Measurements from ENCODE around the gene SLC27A2. TPM values are rescaled to one million over a fixed set of nuclear protein-coding genes. Genes with fewer than 3 reads are reported as not detected.
A peak's percentile ranks its signal among the peaks of the same experiment; 100 is the strongest.

SLC27A2 gene
- total RNA-seq, 2 experiments from 2014 or later, result 36.4 to 54.0 TPM

- Mint-ChIP-seq H3K4me3 (no peak overlapping the region), H3K27ac (no peak overlapping the region), H3K36me3 (peaks cover 6% of the 10 kb centered on the region), H3K9me3 (ENCODE audit: low read depth) (no peaks in the 10 kb centered on the region), H3K27me3 (no peaks in the 10 kb centered on the region), H3K4me1 (peaks cover 52% of the 10 kb centered on the region)
- ATAC-seq, result no peak
- CTCF ChIA-PET, result interaction anchor here (5.9 kb wide), 1 partner anchor 7 kb away, joined by 77 read pairs; no protein-coding TSS in a partner anchor
- DNase-seq, result no peak
These were observed 70.6 kb downstream of the SLC27A2 start for GRCh38 chr15:50252556-50252955.

- no peaks in the 10 kb centered on the region for H3K9me3 Mint-ChIP-seq (ENCODE audit: low read depth)
- H3K27me3 Mint-ChIP-seq, result no peaks in the 10 kb centered on the region
- CTCF ChIA-PET, result interaction anchor here (0.8 to 6.9 kb wide), 5 partner anchors 7 to 74 kb away, joined by 3 to 77 read pairs (median 3); partner anchors contain the start of gene SLC27A2
- DNase-seq (peak; percentile 32), ATAC-seq (no peak)
- no peak overlapping the region for H3K4me3 Mint-ChIP-seq
- H3K4me1 Mint-ChIP-seq, result peaks cover 56% of the 10 kb centered on the region
- H3K36me3 Mint-ChIP-seq, result peaks cover 2% of the 10 kb centered on the region
- H3K27ac Mint-ChIP-seq, result no peak overlapping the region
These were observed 74.4 kb downstream of the SLC27A2 start for GRCh38 chr15:50256188-50257041.

DNA sequence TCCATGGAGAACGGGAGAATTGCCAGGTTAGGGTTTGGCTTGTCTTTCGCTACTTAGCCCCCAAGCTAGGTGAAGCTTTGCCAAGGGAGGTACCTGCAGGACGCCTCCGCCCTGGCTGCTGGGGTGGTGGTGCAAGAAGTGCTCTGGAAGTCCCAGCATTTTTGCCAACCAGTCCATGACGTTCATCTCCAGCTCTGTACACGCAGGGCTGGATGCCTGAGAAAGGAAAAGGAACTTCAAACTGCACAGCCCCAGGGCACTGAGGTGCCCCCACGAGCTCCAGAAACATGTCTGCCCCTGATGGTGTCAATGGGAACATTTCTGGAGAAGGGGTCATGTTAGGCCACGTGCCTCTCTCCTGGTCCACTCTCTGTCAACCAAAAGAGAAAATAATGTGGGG, 75.3 kb downstream of the SLC27A2 start:
- H3K9me3 Mint-ChIP-seq (ENCODE audit: low read depth), result no peaks in the 10 kb centered on the region
- DNase-seq, result no peak
- peaks cover 2% of the 10 kb centered on the region for H3K36me3 Mint-ChIP-seq
- CTCF ChIA-PET, result interaction anchor here (1.0 to 6.9 kb wide), 8 partner anchors 8 to 75 kb away, joined by 3 to 77 read pairs (median 3); partner anchors contain the start of gene SLC27A2
- H3K27me3 Mint-ChIP-seq, result no peaks in the 10 kb centered on the region
- no peak for ATAC-seq
- H3K4me3 Mint-ChIP-seq, result no peak overlapping the region
- H3K4me1 Mint-ChIP-seq, result peaks cover 56% of the 10 kb centered on the region
- no peak overlapping the region for H3K27ac Mint-ChIP-seq

DNA sequence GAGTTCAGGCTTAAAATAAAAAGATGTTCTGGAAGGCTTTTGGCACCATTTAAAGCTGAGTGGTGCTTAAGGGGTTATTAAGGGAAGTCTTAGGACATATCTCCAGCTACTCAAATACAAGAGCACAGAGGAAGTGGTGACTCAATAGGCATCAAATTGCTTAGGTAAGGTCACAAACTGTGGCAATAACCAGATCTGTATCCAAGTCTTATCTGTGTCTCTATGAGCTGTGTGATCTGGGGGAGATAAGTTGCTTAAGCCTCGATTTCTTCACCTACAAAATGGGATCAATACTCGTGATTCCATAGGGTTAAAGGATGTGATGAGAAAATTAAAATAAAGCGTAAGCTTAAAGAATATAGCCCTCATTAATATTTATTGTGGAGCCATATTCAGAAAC, 75.9 kb downstream of the SLC27A2 start:
- H3K27ac Mint-ChIP-seq, result peak overlapping the region; percentile 23
- peaks cover 61% of the 10 kb centered on the region for H3K4me1 Mint-ChIP-seq
- H3K27me3 Mint-ChIP-seq, result no peaks in the 10 kb centered on the region

GRCh38 chr15:50259276-50259675, 77.3 kb downstream of the SLC27A2 start:
- peaks cover 70% of the 10 kb centered on the region for H3K4me1 Mint-ChIP-seq
- peaks cover 2% of the 10 kb centered on the region for H3K36me3 Mint-ChIP-seq
- peak; percentile 58 for DNase-seq
- H3K27ac Mint-ChIP-seq, result peak overlapping the region; percentile 93
- no peaks in the 10 kb centered on the region for H3K27me3 Mint-ChIP-seq
- peak overlapping the region; percentile 22 for H3K4me3 Mint-ChIP-seq
- H3K9me3 Mint-ChIP-seq (ENCODE audit: low read depth), result no peaks in the 10 kb centered on the region
- no peak for ATAC-seq
- CTCF ChIA-PET, result interaction anchor here (0.7 to 6.9 kb wide), 9 partner anchors 9 to 144 kb away, joined by 3 to 77 read pairs (median 3); partner anchors contain the start of gene SLC27A2

More for the DNA sequence above, 75.9 kb downstream of the SLC27A2 start:
- H3K4me3 Mint-ChIP-seq, result no peak overlapping the region
- DNase-seq (no peak), ATAC-seq (no peak)
- CTCF ChIA-PET, result interaction anchor here (1.0 to 6.9 kb wide), 8 partner anchors 8 to 76 kb away, joined by 3 to 77 read pairs (median 3); partner anchors contain the start of gene SLC27A2
- peaks cover 2% of the 10 kb centered on the region for H3K36me3 Mint-ChIP-seq
- H3K9me3 Mint-ChIP-seq (ENCODE audit: low read depth), result no peaks in the 10 kb centered on the region

DNA sequence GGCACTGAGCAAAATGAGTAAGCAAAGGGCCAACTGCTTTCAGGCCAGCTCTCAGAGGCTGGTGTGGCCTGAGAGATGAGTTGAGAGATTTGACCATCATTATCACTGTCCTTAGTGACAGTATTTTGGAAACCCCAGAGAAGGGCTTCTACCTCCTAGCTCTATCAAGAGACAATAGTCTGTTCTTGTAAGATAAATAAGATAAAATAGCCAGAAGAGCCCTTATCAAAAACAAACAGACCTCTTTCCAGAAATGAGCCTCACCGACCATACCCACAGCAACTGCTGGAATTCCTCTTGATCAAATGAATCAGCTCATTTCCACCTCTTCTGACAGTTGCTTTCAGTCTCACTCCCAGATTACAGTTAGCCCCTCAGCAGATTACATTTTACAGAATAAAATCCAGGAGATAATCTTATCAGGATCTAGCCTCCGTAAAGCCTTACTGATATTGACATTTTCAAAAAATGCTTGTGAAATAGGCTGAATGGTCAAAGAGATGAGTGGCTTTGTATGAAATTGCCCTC, 79.0 kb downstream of the SLC27A2 start:
- Mint-ChIP-seq H3K4me1 (peaks cover 73% of the 10 kb centered on the region), H3K27ac (peak overlapping the region; percentile 93), H3K9me3 (ENCODE audit: low read depth) (no peaks in the 10 kb centered on the region), H3K4me3 (peak overlapping the region; percentile 17), H3K36me3 (peaks cover 2% of the 10 kb centered on the region), H3K27me3 (no peaks in the 10 kb centered on the region)
- DNase-seq, result no peak
- ATAC-seq, result peak; percentile 14
- CTCF ChIA-PET, result interaction anchor here (0.6 to 6.9 kb wide), 10 partner anchors 8 to 1025 kb away, joined by 3 to 77 read pairs (median 4); partner anchors contain the start of gene SLC27A2

DNA sequence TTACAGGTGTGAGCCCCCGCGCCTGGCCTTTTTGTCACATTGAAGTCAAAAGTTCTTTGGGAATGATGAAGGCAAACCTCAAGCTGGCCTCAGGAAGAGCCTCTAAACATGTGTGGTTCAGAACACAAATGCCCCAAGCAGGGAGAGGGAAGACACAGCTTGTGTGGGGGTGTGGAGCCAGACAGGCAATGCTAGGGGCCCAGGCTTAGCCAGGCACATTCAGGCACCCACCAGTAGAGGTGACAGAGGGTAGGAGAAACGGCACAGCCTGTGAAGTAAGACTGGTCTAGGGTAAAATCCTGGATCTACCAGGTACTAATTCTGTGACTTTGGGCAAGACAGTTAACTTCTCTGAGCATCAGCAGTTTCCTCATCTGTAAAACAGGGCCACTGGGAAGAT, 80.0 kb downstream of the SLC27A2 start:
- no peaks in the 10 kb centered on the region for H3K9me3 Mint-ChIP-seq (ENCODE audit: low read depth)
- peak overlapping the region; percentile 93 for H3K27ac Mint-ChIP-seq
- DNase-seq (peak; percentile 69), ATAC-seq (peak; percentile 42)
- peaks cover 4% of the 10 kb centered on the region for H3K36me3 Mint-ChIP-seq
- no peaks in the 10 kb centered on the region for H3K27me3 Mint-ChIP-seq
- CTCF ChIA-PET, result interaction anchor here (0.7 to 6.9 kb wide), 13 partner anchors 7 to 259 kb away, joined by 3 to 77 read pairs (median 4); partner anchors contain the start of gene SLC27A2
- peak overlapping the region; percentile 6 for H3K4me3 Mint-ChIP-seq
- peaks cover 69% of the 10 kb centered on the region for H3K4me1 Mint-ChIP-seq

GRCh38 chr15:50262533-50262932, 80.5 kb downstream of the SLC27A2 start:
- DNase-seq (peak; percentile 91), ATAC-seq (peak; percentile 69)
- Mint-ChIP-seq H3K36me3 (peaks cover 3% of the 10 kb centered on the region), H3K27me3 (no peaks in the 10 kb centered on the region), H3K27ac (peak overlapping the region; percentile 93), H3K4me1 (peaks cover 64% of the 10 kb centered on the region), H3K4me3 (peak overlapping the region; percentile 6), H3K9me3 (ENCODE audit: low read depth) (no peaks in the 10 kb centered on the region)
- CTCF ChIA-PET, result interaction anchor here (0.7 to 6.9 kb wide), 12 partner anchors 13 to 260 kb away, joined by 3 to 77 read pairs (median 4); partner anchors contain the start of gene SLC27A2

- DNase-seq (no peak), ATAC-seq (no peak)
- no peaks in the 10 kb centered on the region for H3K27me3 Mint-ChIP-seq
- H3K9me3 Mint-ChIP-seq (ENCODE audit: low read depth), result no peaks in the 10 kb centered on the region
- H3K4me3 Mint-ChIP-seq, result no peak within 1 kb of the TSS
- CTCF ChIA-PET, result interaction anchor here (1.3 kb wide), 1 partner anchor 14 kb away, joined by 3 read pairs; no protein-coding TSS in a partner anchor
- H3K36me3 Mint-ChIP-seq, result peaks cover 3% of the 10 kb centered on the region
- peaks cover 37% of the 10 kb centered on the region for H3K4me1 Mint-ChIP-seq
- no peak within 1 kb of the TSS for H3K27ac Mint-ChIP-seq
These were observed 83.6 kb downstream of the SLC27A2 start, which contains the start of gene HDC for GRCh38 chr15:50265620-50266019. Gene HDC (minus strand): TSS chr15:50265726. CDS start chr15:50265623, 103 bp downstream.

DNA sequence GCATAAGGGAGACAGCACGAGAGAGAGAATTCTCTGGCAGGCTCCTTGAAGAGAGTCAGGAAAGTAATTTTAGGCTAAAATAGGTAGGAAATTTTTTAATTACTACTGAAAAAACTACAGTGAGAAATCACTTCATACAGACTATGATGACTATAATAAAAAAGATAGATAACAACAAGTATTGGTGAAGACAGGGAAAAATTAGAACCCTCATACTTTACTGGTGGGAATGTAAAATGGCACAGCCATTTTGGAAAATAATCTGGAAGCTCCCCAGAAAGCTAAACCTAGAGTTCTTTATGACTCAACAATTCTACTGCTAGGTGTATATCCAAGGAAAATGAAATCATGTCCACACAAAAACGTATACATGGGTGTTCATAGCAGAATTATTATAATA, 85.6 kb downstream of the SLC27A2 start:
- H3K27me3 Mint-ChIP-seq, result no peaks in the 10 kb centered on the region
- CTCF ChIA-PET, result interaction anchor here (1.2 to 1.7 kb wide), 2 partner anchors 8 to 10 kb away, joined by 3 to 4 read pairs; no protein-coding TSS in a partner anchor
- H3K9me3 Mint-ChIP-seq (ENCODE audit: low read depth), result no peaks in the 10 kb centered on the region
- no peak overlapping the region for H3K4me3 Mint-ChIP-seq
- ATAC-seq (no peak), DNase-seq (no peak)
- no peak overlapping the region for H3K27ac Mint-ChIP-seq
- H3K36me3 Mint-ChIP-seq, result peaks cover 3% of the 10 kb centered on the region
- peaks cover 18% of the 10 kb centered on the region for H3K4me1 Mint-ChIP-seq

DNA sequence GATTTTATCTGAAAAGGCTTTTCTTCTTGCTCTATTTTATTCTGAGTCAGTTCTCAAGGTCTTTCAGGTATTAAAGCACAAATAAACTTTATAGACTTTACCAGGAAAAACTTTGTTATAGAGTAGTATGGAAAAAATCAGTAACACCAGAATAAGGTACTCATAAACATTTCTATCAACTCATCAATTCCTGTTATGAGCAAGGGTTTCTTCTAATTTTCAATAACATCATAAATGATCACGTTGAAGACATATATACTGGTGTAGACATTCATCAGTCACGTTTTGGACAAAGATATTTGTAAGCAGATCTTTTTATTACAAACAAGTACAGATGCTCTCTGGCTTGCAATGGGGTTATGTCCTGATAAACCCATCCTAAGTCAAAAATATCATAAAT, 93.1 kb downstream of the SLC27A2 start:
- CTCF ChIA-PET, result no interaction called here
- no peak for DNase-seq
- no peak for ATAC-seq
- Mint-ChIP-seq H3K27me3 (no peaks in the 10 kb centered on the region), H3K4me3 (no peak overlapping the region), H3K9me3 (ENCODE audit: low read depth) (no peaks in the 10 kb centered on the region), H3K4me1 (peaks cover 2% of the 10 kb centered on the region), H3K27ac (no peak overlapping the region), H3K36me3 (peaks cover 25% of the 10 kb centered on the region)

GRCh38 chr15:50275908-50276307, 93.9 kb downstream of the SLC27A2 start:
- H3K27me3 Mint-ChIP-seq, result no peaks in the 10 kb centered on the region
- H3K27ac Mint-ChIP-seq, result no peak overlapping the region
- CTCF ChIA-PET, result interaction anchor here (1.8 kb wide), 1 partner anchor 14 kb away, joined by 4 read pairs; no protein-coding TSS in a partner anchor
- no peak overlapping the region for H3K4me3 Mint-ChIP-seq
- DNase-seq (no peak), ATAC-seq (no peak)
- H3K9me3 Mint-ChIP-seq (ENCODE audit: low read depth), result no peaks in the 10 kb centered on the region
- H3K36me3 Mint-ChIP-seq, result peaks cover 26% of the 10 kb centered on the region
- H3K4me1 Mint-ChIP-seq, result peaks cover 2% of the 10 kb centered on the region

GRCh38 chr15:50277370-50277769, 95.4 kb downstream of the SLC27A2 start:
- Mint-ChIP-seq H3K4me1 (peaks cover 2% of the 10 kb centered on the region), H3K36me3 (peaks cover 26% of the 10 kb centered on the region), H3K4me3 (no peak overlapping the region), H3K27me3 (no peaks in the 10 kb centered on the region), H3K27ac (no peak overlapping the region), H3K9me3 (ENCODE audit: low read depth) (no peaks in the 10 kb centered on the region)
- no peak for ATAC-seq
- DNase-seq, result no peak
- CTCF ChIA-PET, result interaction anchor here (1.8 kb wide), 1 partner anchor 16 kb away, joined by 4 read pairs; no protein-coding TSS in a partner anchor

Data from activated CD8-positive, alpha-beta memory T cell treated with anti-CD3 and anti-CD28 coated beads, Interleukin-2, amount 10 ng/mL, durations not matched to agents 7 days and 5 days (primary cell).